SK-N-SH treated with all-trans-retinoic acid at 6 μM for 48 hours (cell line): ENCODE measurements around the gene CD46.

Experiments used
- ARNTL ChIP-seq: fragments of 450-650 bp; formaldehyde crosslinking; IDR thresholded peaks from 2 replicates; pipeline ENCODE4 v1.5.0; 2020; ENCODE audit warnings: low read depth, mild to moderate bottlenecking, moderate library complexity, borderline replicate concordance
- BACH2 ChIP-seq: fragments of 250-450 bp; sonication (Bioruptor Pico); IDR thresholded peaks from 2 replicates; pipeline ENCODE4 v1.9.0; 2021; ENCODE audit warnings: mild to moderate bottlenecking, borderline replicate concordance
- ESRRG ChIP-seq: fragments of 250-450 bp; sonication (Bioruptor Pico); IDR thresholded peaks from 2 replicates; pipeline ENCODE4 v1.6.1; 2021; ENCODE audit warnings: mild to moderate bottlenecking
- OSR1 ChIP-seq: fragments of 250-450 bp; sonication (Bioruptor Pico); IDR thresholded peaks from 2 replicates; pipeline ENCODE4 v1.8.0; 2022; ENCODE audit warnings: moderate library complexity, mild to moderate bottlenecking, inconsistent platforms
- RARB ChIP-seq: fragments of 250-450 bp; sonication (Bioruptor Pico); IDR thresholded peaks from 2 replicates; pipeline ENCODE4 v1.8.0; 2021; ENCODE audit warnings: mild to moderate bottlenecking, moderate library complexity
- SNAI2 ChIP-seq: fragments of 250-450 bp; sonication (Bioruptor Pico); IDR thresholded peaks from 2 replicates; pipeline ENCODE4 v1.5.0; 2020; ENCODE audit warnings: mild to moderate bottlenecking, moderate library complexity
- TCF4 ChIP-seq: fragments of 250-450 bp; sonication (Bioruptor Pico); IDR thresholded peaks from 2 replicates; pipeline ENCODE4 v1.8.0; 2021; ENCODE audit warnings: mild to moderate bottlenecking, moderate library complexity, borderline replicate concordance
- TOX ChIP-seq: fragments of 250-450 bp; sonication (Bioruptor Pico); IDR thresholded peaks from 2 replicates; pipeline ENCODE4 v1.8.0; 2021; ENCODE audit warnings: mild to moderate bottlenecking, moderate library complexity, borderline replicate concordance
- ZFP3 ChIP-seq: fragments of 250-450 bp; sonication (Bioruptor Pico); IDR thresholded peaks from 2 replicates; pipeline ENCODE4 v1.5.0; 2020; ENCODE audit warnings: mild to moderate bottlenecking, moderate library complexity
- ZFP30 ChIP-seq: fragments of 450-650 bp; formaldehyde crosslinking; IDR thresholded peaks from 2 replicates; pipeline ENCODE4 v1.5.0; 2022; ENCODE audit warnings: mild to moderate bottlenecking, moderate library complexity
- ZNF565 ChIP-seq: fragments of 450-650 bp; formaldehyde crosslinking; conservative IDR thresholded peaks from 2 replicates; pipeline ENCODE4 v1.5.0; 2020; ENCODE audit warnings: low read depth, mild to moderate bottlenecking, moderate library complexity
- ZNF70 ChIP-seq: fragments of 450-650 bp; formaldehyde crosslinking; IDR thresholded peaks from 2 replicates; pipeline ENCODE4 v1.5.0; 2020; ENCODE audit warnings: mild to moderate bottlenecking, moderate library complexity
- ZNF8 ChIP-seq: fragments of 450-650 bp; formaldehyde crosslinking; IDR thresholded peaks from 2 replicates; pipeline ENCODE4 v1.5.0; 2020; ENCODE audit warnings: mild to moderate bottlenecking, moderate library complexity
- TF ChIP-seq, protein P1 (sequence below): fragments of 250-450 bp; sonication (Bioruptor Pico); IDR thresholded peaks from 2 replicates; pipeline ENCODE4 v1.8.0; 2020; ENCODE audit warnings: mild to moderate bottlenecking, moderate library complexity, borderline replicate concordance

DNA sequence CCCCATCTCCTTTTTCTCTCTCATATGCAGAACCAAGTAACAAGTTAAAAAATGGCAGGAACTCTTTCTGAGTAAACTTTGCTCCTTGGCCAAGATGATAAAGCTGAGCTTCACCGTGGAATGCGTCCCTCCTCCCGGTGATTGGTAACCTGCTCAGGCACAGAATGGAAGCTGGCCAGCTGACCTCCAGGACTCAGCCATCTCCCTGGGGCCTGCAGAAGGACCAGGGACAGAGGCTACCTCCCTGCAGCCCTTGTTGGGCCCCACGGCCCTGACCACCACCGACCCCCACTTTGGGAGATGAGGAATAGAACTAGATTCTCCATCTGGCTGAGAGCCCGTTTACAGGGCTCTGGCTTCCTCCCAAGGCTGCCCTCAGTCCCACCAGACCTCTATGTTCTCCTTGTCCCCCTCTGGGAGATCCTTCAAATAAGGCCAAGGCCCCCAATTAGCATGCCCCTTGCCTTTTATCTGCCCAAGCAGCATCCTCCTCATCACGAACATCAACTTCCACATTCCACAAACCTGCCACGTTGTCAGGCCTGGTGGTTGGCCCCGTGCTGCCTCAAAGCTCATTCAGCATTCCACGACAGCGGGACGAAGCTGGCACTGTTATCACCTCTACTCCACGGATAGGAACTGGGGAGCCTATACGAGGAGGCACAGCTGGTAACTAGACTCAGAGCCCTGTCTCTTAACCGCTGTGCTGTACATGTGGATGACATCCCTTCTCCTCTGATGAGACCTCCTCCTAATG is 84.9 kb downstream of the CD46 start:
- TF ChIP-seq SNAI2 (CRISPR knock-in tag): no peak
- no peak for TF ChIP-seq ARNTL
- TF ChIP-seq ZNF8 (CRISPR knock-in tag): no peak
- TF ChIP-seq RARB (CRISPR knock-in tag): no peak
- TF ChIP-seq ZFP30: no peak
- no peak for TF ChIP-seq ESRRG
- TF ChIP-seq TOX (CRISPR knock-in tag): no peak
- no peak for TF ChIP-seq BACH2 (CRISPR knock-in tag)
- TF ChIP-seq, protein P1, sequence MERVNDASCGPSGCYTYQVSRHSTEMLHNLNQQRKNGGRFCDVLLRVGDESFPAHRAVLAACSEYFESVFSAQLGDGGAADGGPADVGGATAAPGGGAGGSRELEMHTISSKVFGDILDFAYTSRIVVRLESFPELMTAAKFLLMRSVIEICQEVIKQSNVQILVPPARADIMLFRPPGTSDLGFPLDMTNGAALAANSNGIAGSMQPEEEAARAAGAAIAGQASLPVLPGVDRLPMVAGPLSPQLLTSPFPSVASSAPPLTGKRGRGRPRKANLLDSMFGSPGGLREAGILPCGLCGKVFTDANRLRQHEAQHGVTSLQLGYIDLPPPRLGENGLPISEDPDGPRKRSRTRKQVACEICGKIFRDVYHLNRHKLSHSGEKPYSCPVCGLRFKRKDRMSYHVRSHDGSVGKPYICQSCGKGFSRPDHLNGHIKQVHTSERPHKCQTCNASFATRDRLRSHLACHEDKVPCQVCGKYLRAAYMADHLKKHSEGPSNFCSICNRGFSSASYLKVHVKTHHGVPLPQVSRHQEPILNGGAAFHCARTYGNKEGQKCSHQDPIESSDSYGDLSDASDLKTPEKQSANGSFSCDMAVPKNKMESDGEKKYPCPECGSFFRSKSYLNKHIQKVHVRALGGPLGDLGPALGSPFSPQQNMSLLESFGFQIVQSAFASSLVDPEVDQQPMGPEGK (CRISPR knock-in tag): no peak
- TF ChIP-seq TCF4 (CRISPR knock-in tag): no peak
- no peak for TF ChIP-seq ZNF70 (CRISPR knock-in tag)
- TF ChIP-seq OSR1 (CRISPR knock-in tag): no peak
- no peak for TF ChIP-seq ZNF565 (CRISPR knock-in tag)
- no peak for TF ChIP-seq ZFP3
